K562 (cell line): Measurements from ENCODE around the gene ELOB. TPM values are rescaled to one million over a fixed set of nuclear protein-coding genes. Genes with fewer than 3 reads are reported as not detected.

ENCODE experiments used
- AFF4 ChIP-seq: sonication (generic); formaldehyde crosslinking; IDR thresholded peaks from 2 replicates; pipeline ENCODE4 v1.8.0; 2023; ENCODE audit warnings: mild to moderate bottlenecking, missing genetic modification reagents
- CBFA2T2 ChIP-seq: fragments of 450-650 bp; conservative IDR thresholded peaks from 2 replicates; pipeline ENCODE4 v1.6.1; 2017; ENCODE audit warnings: mild to moderate bottlenecking
- CCAR2 ChIP-seq: fragments of 200-400 bp; formaldehyde crosslinking; IDR thresholded peaks from 2 replicates; pipeline ENCODE4 v1.6.1; 2017; ENCODE audit warnings: mild to moderate bottlenecking, low read depth, low read length
- CREBBP ChIP-seq: IDR thresholded peaks from one replicate; pipeline ENCODE4 v1.6.1; 2012; ENCODE audit warnings: low read depth, mild to moderate bottlenecking, control low read depth, inconsistent platforms, low read length
- DLX4 ChIP-seq: fragments of 250-450 bp; sonication (Bioruptor Pico); IDR thresholded peaks from 2 replicates; pipeline ENCODE4 v1.6.1; 2021; ENCODE audit warnings: mild to moderate bottlenecking
- DPF2 ChIP-seq: fragments of 450-650 bp; IDR thresholded peaks from 2 replicates; pipeline ENCODE4 v1.6.1; 2016
- HOMEZ ChIP-seq: fragments of 250-450 bp; sonication (Bioruptor Pico); IDR thresholded peaks from 2 replicates; pipeline ENCODE4 v1.4.0; 2020; ENCODE audit warnings: mild to moderate bottlenecking, moderate library complexity
- KDM1A ChIP-seq, 2 experiments: fragments of 450-650 bp; IDR thresholded peaks; 2 replicates each; pipeline ENCODE4 v1.6.1; 2016; ENCODE audit warnings: mild to moderate bottlenecking in 2 of 2
- MCM2 ChIP-seq: fragments of 450-650 bp; IDR thresholded peaks from 2 replicates; pipeline ENCODE4 v1.6.1; 2017; ENCODE audit warnings: low read depth, mild to moderate bottlenecking
- POLR2H ChIP-seq: IDR thresholded peaks from 2 replicates; pipeline ENCODE4 v1.6.1; 2016; ENCODE audit warnings: missing genetic modification characterization, low read depth, mild to moderate bottlenecking, control low read depth, missing compliant biosample characterization, moderate library complexity
- PPARD ChIP-seq: fragments of 250-450 bp; sonication (Bioruptor Pico); IDR thresholded peaks from 2 replicates; pipeline ENCODE4 v1.8.0; 2022; ENCODE audit warnings: inconsistent platforms, mild to moderate bottlenecking, moderate library complexity
- PTTG1 ChIP-seq: fragments of 450-650 bp; IDR thresholded peaks from 2 replicates; pipeline ENCODE4 v1.6.1; 2016; ENCODE audit warnings: low read depth, mild to moderate bottlenecking, missing genetic modification characterization, missing compliant biosample characterization
- RBFOX2 ChIP-seq: fragments of 200-400 bp; formaldehyde crosslinking; IDR thresholded peaks from 2 replicates; pipeline ENCODE4 v1.6.1; 2017; ENCODE audit warnings: low read depth, mild to moderate bottlenecking, low read length, moderate library complexity
- RBM15 ChIP-seq: fragments of 200-400 bp; formaldehyde crosslinking; IDR thresholded peaks from 2 replicates; pipeline ENCODE4 v1.6.1; 2018; ENCODE audit warnings: mild to moderate bottlenecking, low read length, moderate library complexity; ENCODE audit not compliant: insufficient read depth
- RBM17 ChIP-seq: fragments of 200-400 bp; formaldehyde crosslinking; IDR thresholded peaks from 2 replicates; pipeline ENCODE4 v1.6.1; 2017; ENCODE audit warnings: low read depth, mild to moderate bottlenecking, low read length, borderline replicate concordance
- RFX7 ChIP-seq: fragments of 250-450 bp; sonication (Bioruptor Pico); IDR thresholded peaks from 2 replicates; pipeline ENCODE4 v1.5.1; 2021; ENCODE audit warnings: mild to moderate bottlenecking
- VEZF1 ChIP-seq: fragments of 200-800 bp; sonication (Bioruptor generic); IDR thresholded peaks from 2 replicates; pipeline ENCODE4 v1.6.1; 2017; ENCODE audit warnings: missing genetic modification characterization, missing compliant biosample characterization
- ZBTB8A ChIP-seq: fragments of 450-650 bp; IDR thresholded peaks from 2 replicates; pipeline ENCODE4 v1.6.1; 2018; ENCODE audit warnings: mild to moderate bottlenecking, moderate library complexity; ENCODE audit not compliant: partially characterized antibody
- ZNF277 ChIP-seq: fragments of 250-450 bp; sonication (Bioruptor Pico); IDR thresholded peaks from 2 replicates; pipeline ENCODE4 v1.8.0; 2022; ENCODE audit warnings: inconsistent platforms, mild to moderate bottlenecking, moderate library complexity, borderline replicate concordance
- ZNF347 ChIP-seq: fragments of 450-650 bp; formaldehyde crosslinking; IDR thresholded peaks from 2 replicates; pipeline ENCODE4 v1.4.0; 2020; ENCODE audit warnings: low read depth, mild to moderate bottlenecking, moderate library complexity
- ZNF764 ChIP-seq: fragments of 250-450 bp; sonication (Bioruptor Pico); IDR thresholded peaks from 2 replicates; pipeline ENCODE4 v1.4.0; 2020; ENCODE audit warnings: low read depth, mild to moderate bottlenecking, moderate library complexity
- polyA plus RNA-seq, 8 experiments: library from polyadenylated mRNA; depleted of rRNA in 4 of 8; stranded (reverse) in 5 of 8; unstranded in 3 of 8; fragments of >200 nt; fragmentation: Nextera tagmentation in 2 of 8; fragmentation: Illumina TruSeq in 1 of 8; extraction: Ambion mirVana in 2 of 8; extraction: Trizol in 1 of 8; gene quantifications; 2 replicates each; pipeline versions ENCODE4 v1.2.1 to v1.2.3, GENCODE V29; 2011 to 2014; ENCODE audit warnings: inconsistent platforms in 1 of 8, missing spikeins in 1 of 8
- total RNA-seq, 7 experiments: library from RNA; depleted of rRNA in 6 of 7; stranded (reverse); fragments of >200 nt in 6 of 7; fragmentation: Illumina TruSeq in 2 of 7; extraction: Trizol in 2 of 7; gene quantifications; 2 replicates each; pipeline versions ENCODE4 v1.2.1 to v1.2.3, GENCODE V29; 2011 to 2021; ENCODE audit warnings: low replicate concordance in 1 of 7

ELOB gene
- total and polyA plus RNA-seq, 9 of the 15 experiments (the other 6 are each of a cell fraction or from before 2014, with no cell fraction given): 63.2 to 791 (median 237) TPM

GRCh38 chr16:2751577-2752034 is 25.5 kb downstream of the ELOB start (continued):
- 0 out of 2 replicates have a peak, but pooled peaks have one; percentile 54 for TF ChIP-seq AFF4 (CRISPR knock-in tag)
- TF ChIP-seq PTTG1 (tag): no peak
- TF ChIP-seq HOMEZ (CRISPR knock-in tag): no peak
- no peak for TF ChIP-seq PPARD
- TF ChIP-seq ZNF277 (CRISPR knock-in tag): no peak
- no peak for TF ChIP-seq KDM1A (IDR thresholded peaks at IDR 0.05)
- TF ChIP-seq RBFOX2: no peak
- no peak for TF ChIP-seq DLX4 (CRISPR knock-in tag)
- TF ChIP-seq RBM17: no peak
- TF ChIP-seq CREBBP: no peak
- TF ChIP-seq CBFA2T2: no peak
- TF ChIP-seq MCM2: no peak
- TF ChIP-seq RBM15: no peak
- TF ChIP-seq RFX7 (CRISPR knock-in tag): no peak
- no peak for TF ChIP-seq ZNF347 (CRISPR knock-in tag)
- TF ChIP-seq ZNF764: no peak
- no peak; the same call in 1 of the 2 replicates for TF ChIP-seq POLR2H (tag)
- no peak for TF ChIP-seq CCAR2
- TF ChIP-seq DPF2: no peak
- no peak for TF ChIP-seq ZBTB8A
- TF ChIP-seq VEZF1 (CRISPR knock-in tag): no peak
